HG03097 (cell line): ENCODE data around the gene ZSCAN21.

Source experiments
- ATAC-seq: cut with Tn5 transposase; IDR thresholded peaks from one replicate; pipeline ENCODE4 v1.9.1; 2021; ENCODE audit not compliant: unreplicated experiment, low FRiP score

ZSCAN21 gene

GRCh38 chr7:100024020-100024619, 25.5 kb upstream of the ZSCAN21 start:
- no peak for ATAC-seq

- ATAC-seq, result no peak
These were observed 22.4 kb upstream of the ZSCAN21 start for GRCh38 chr7:100027197-100027596.

- ATAC-seq, result no peak
These were observed 20.0 kb upstream of the ZSCAN21 start for GRCh38 chr7:100029596-100029995.

- no peak for ATAC-seq
These were observed 16.0 kb upstream of the ZSCAN21 start for GRCh38 chr7:100033526-100033925.

GRCh38 chr7:100034871-100035510, 14.6 kb upstream of the ZSCAN21 start:
- ATAC-seq, result no peak

GRCh38 chr7:100035876-100036275, 13.7 kb upstream of the ZSCAN21 start:
- no peak for ATAC-seq

GRCh38 chr7:100038326-100038725, 11.2 kb upstream of the ZSCAN21 start:
- no peak for ATAC-seq

GRCh38 chr7:100040575-100040974, 9.0 kb upstream of the ZSCAN21 start:
- ATAC-seq, result no peak

GRCh38 chr7:100044718-100045117, 4.9 kb upstream of the ZSCAN21 start:
- no peak for ATAC-seq

GRCh38 chr7:100048680-100049079, 894 bp upstream of the ZSCAN21 start:
- no peak for ATAC-seq

- no peak for ATAC-seq
These were observed 2.0 kb downstream of the ZSCAN21 start for GRCh38 chr7:100051611-100052010.

- ATAC-seq, result no peak
These were observed 3.6 kb downstream of the ZSCAN21 start for GRCh38 chr7:100053215-100053614.

- no peak for ATAC-seq
These were observed 7.4 kb downstream of the ZSCAN21 start for GRCh38 chr7:100057006-100057405.

- no peak for ATAC-seq
These were observed 9.7 kb downstream of the ZSCAN21 start for GRCh38 chr7:100059251-100059739.

- no peak for ATAC-seq
These were observed 12.1 kb downstream of the ZSCAN21 start for GRCh38 chr7:100061518-100062193.

- no peak for ATAC-seq
These were observed 13.8 kb downstream of the ZSCAN21 start for GRCh38 chr7:100063376-100063775.

GRCh38 chr7:100064162-100064561, 14.6 kb downstream of the ZSCAN21 start:
- no peak for ATAC-seq

- ATAC-seq, result no peak
These were observed 16.0 kb downstream of the ZSCAN21 start for GRCh38 chr7:100065452-100066186.

GRCh38 chr7:100066953-100067352, 17.4 kb downstream of the ZSCAN21 start:
- no peak for ATAC-seq

- ATAC-seq, result no peak
These were observed 20.4 kb downstream of the ZSCAN21 start for GRCh38 chr7:100069991-100070390.
